ENCODE measurements around the gene PCDHGA5. TPM values are rescaled to one million over a fixed set of nuclear protein-coding genes. Genes with fewer than 3 reads are reported as not detected.

Gene PCDHGA5
- total RNA-seq, 1 experiment from 2014 or later: 0.05 TPM

- Histone ChIP-seq H3K9me2 (ENCODE audit: insufficient read depth) (no peaks in the 10 kb centered on the region), H3K4me1 (ENCODE audit: control insufficient read depth in 1 of 2, insufficient read depth in 2 of 2, low read length in 2 of 2) (no peaks in the 10 kb centered on the region), H3K27ac (ENCODE audit: low read depth, low read length) (no peak overlapping the region), H3K36me3 (ENCODE audit: control insufficient read depth in 1 of 2, insufficient read depth in 2 of 2, low read length in 2 of 2) (no peaks in the 10 kb centered on the region), H3K9ac (ENCODE audit: low read length) (no peak overlapping the region), H3K79me2 (ENCODE audit: insufficient read depth, low read length) (no peaks in the 10 kb centered on the region), H3K9me3 (ENCODE audit: control insufficient read depth in 1 of 2, insufficient read depth in 1 of 2, low read depth in 1 of 2, low read length in 2 of 2) (no peaks in the 10 kb centered on the region; a peak in 1 of 4 replicates), H3K27me3 (ENCODE audit: insufficient read depth, low read length) (no peaks in the 10 kb centered on the region), H3K4me3 (replicated peaks in 1 of 2; ENCODE audit: low read depth in 1 of 2, low read length in 2 of 2) (no peak overlapping the region), H3K4me2 (ENCODE audit: low read length) (no peak overlapping the region), H2AFZ (ENCODE audit: low read depth, low read length, poor library complexity, severe bottlenecking) (no peak overlapping the region), H4K20me1 (ENCODE audit: insufficient read depth) (no peaks in the 10 kb centered on the region)
- CTCF ChIA-PET: no interaction called here
- DNase-seq (ENCODE audit: low read depth, low spot score) (no peak), ATAC-seq (no peak)
- intact Hi-C loops (cut with micrococcal nuclease): no loop called here
- RAD21 ChIA-PET (ENCODE audit: low non-redundant PET in 1 of 2, low total read pairs in 2 of 2, uncharacterized antibody in 2 of 2, unreplicated experiment in 2 of 2): no interaction called here
- POLR2A ChIA-PET: no interaction called here
- BruUV-seq (replicated peaks): no TSS peak
- TF ChIP-seq POLR2A (IDR thresholded peaks at IDR 0.05; ENCODE audit: borderline replicate concordance, extremely low read depth, insufficient read depth, insufficient read length) (no peak), CTCF (IDR thresholded peaks at IDR 0.05 in 2 of 3, conservative IDR thresholded peaks at IDR 0.05 in 1 of 3; ENCODE audit: borderline replicate concordance in 1 of 3, insufficient read depth in 1 of 3, low read depth in 2 of 3, low read length in 2 of 3) (no peak), ELF1 (IDR thresholded peaks at IDR 0.05; ENCODE audit: borderline replicate concordance, low read depth) (no peak), ZFX (IDR thresholded peaks at IDR 0.05) (no peak), EZH2phosphoT487 (IDR thresholded peaks at IDR 0.05; ENCODE audit: borderline replicate concordance) (no peak), SP1 (IDR thresholded peaks at IDR 0.05; ENCODE audit: low read depth) (no peak), MAX (IDR thresholded peaks at IDR 0.05) (no peak), FOSL1 (IDR thresholded peaks at IDR 0.05; ENCODE audit: low read depth) (no peak), POLR2AphosphoS5 (IDR thresholded peaks at IDR 0.05; ENCODE audit: low read depth, low read length) (no peak), RAD21 (IDR thresholded peaks at IDR 0.05; ENCODE audit: low read depth) (no peak)
Measured at GRCh38 chr5:141399555-141400258, 35.7 kb downstream of the PCDHGA5 start.
